Suprapubic skin (tissue), 4 donors: Measurements from ENCODE around the gene ZNF184. TPM values are rescaled to one million over a fixed set of nuclear protein-coding genes. Genes with fewer than 3 reads are reported as not detected.

ENCODE experiments used
- DNase-seq, 2 donors: peaks; one replicate each; pipeline ENCODE4 v3.0.0-alpha.2; 2019; ENCODE audit warnings: low spot score in 2 of 2
- H3K27ac ChIP-seq: fragments of 200-600 bp; sonication (generic); one replicate; pipeline ENCODE4 v1.5.1; 2019
- H3K27me3 ChIP-seq: fragments of 200-600 bp; sonication (generic); one replicate; pipeline ENCODE4 v1.5.1; 2019
- H3K36me3 ChIP-seq: fragments of 200-600 bp; sonication (generic); one replicate; pipeline ENCODE4 v1.5.1; 2019
- H3K4me1 ChIP-seq: fragments of 200-600 bp; sonication (generic); one replicate; pipeline ENCODE4 v1.5.1; 2019
- H3K4me3 ChIP-seq: fragments of 200-600 bp; sonication (generic); one replicate; pipeline ENCODE4 v1.5.1; 2019; ENCODE audit warnings: mild to moderate bottlenecking
- H3K9me3 ChIP-seq: fragments of 200-600 bp; sonication (generic); one replicate; pipeline ENCODE4 v1.5.1; 2019
- EP300 ChIP-seq: sonication (generic); formaldehyde crosslinking; IDR thresholded peaks from one replicate; pipeline ENCODE4 v1.6.1; 2017; ENCODE audit warnings: antibody characterized with exemption
- POLR2A ChIP-seq, 2 donors: fragments of 450-650 bp; IDR thresholded peaks; one replicate each; pipeline ENCODE4 v1.6.1; 2017; ENCODE audit warnings: antibody characterized with exemption in 2 of 2, mild to moderate bottlenecking in 2 of 2, moderate library complexity in 2 of 2
- POLR2AphosphoS5 ChIP-seq, 3 donors: sonication (generic); formaldehyde crosslinking; IDR thresholded peaks; one replicate each; pipeline ENCODE4 v1.6.1; 2017; ENCODE audit warnings: antibody characterized with exemption in 3 of 3
- WGBS: methylation state at CpG from one replicate; pipeline ENCODE4 v1.1.5; 2018; 5-methylcytosine and 5-hydroxymethylcytosine counted together
- total RNA-seq, 4 donors: library from RNA; depleted of rRNA; stranded (reverse); fragments of >200 nt; gene quantifications; one replicate each; pipeline ENCODE4 v1.1.0, GENCODE V29; 2016
- TF ChIP-seq, protein P1 (sequence below), 2 donors: fragments of 200-600 bp in 1 of 2; fragments of 450-650 bp in 1 of 2; sonication (generic) in 1 of 2; IDR thresholded peaks; one replicate each; pipeline ENCODE4 v1.5.1; 2016 to 2019; ENCODE audit warnings: antibody characterized with exemption in 2 of 2, mild to moderate bottlenecking in 1 of 2, moderate library complexity in 1 of 2

ZNF184 gene
- total RNA-seq, 4 donors from 2014 or later, result 6.3 to 14.2 (median 10.5) TPM

DNA sequence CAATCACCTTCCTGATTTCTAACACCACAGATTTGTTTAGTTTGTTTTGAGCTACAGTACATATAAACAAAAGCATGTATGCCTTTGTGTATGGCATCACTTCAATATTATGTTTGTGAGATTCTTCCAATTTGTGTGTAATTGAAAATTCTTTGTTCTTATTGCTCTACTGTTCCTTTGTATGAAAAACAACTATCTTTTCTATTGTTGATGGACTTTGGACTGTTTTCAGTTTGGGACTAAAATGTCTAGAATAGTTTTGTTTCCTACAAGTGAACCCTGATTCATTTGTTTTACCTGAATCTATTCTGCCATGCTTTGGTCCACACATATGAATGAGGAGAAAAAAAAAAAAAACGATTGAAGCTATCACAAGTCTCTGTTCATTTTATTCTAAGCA is 21.2 kb upstream of the ZNF184 start:
- WGBS, result 66% methylated on average over 1 of the region's 1 CpG
- no peaks in the 10 kb centered on the region for H3K9me3 ChIP-seq
- no peak overlapping the region for H3K4me3 ChIP-seq
- H3K4me1 ChIP-seq, result peaks cover 10% of the 10 kb centered on the region
- H3K27ac ChIP-seq, result no peak overlapping the region
- H3K36me3 ChIP-seq, result no peaks in the 10 kb centered on the region
- H3K27me3 ChIP-seq, result peaks cover 51% of the 10 kb centered on the region
- no peak for DNase-seq
- TF ChIP-seq, protein P1, sequence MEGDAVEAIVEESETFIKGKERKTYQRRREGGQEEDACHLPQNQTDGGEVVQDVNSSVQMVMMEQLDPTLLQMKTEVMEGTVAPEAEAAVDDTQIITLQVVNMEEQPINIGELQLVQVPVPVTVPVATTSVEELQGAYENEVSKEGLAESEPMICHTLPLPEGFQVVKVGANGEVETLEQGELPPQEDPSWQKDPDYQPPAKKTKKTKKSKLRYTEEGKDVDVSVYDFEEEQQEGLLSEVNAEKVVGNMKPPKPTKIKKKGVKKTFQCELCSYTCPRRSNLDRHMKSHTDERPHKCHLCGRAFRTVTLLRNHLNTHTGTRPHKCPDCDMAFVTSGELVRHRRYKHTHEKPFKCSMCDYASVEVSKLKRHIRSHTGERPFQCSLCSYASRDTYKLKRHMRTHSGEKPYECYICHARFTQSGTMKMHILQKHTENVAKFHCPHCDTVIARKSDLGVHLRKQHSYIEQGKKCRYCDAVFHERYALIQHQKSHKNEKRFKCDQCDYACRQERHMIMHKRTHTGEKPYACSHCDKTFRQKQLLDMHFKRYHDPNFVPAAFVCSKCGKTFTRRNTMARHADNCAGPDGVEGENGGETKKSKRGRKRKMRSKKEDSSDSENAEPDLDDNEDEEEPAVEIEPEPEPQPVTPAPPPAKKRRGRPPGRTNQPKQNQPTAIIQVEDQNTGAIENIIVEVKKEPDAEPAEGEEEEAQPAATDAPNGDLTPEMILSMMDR (IDR thresholded peaks at IDR 0.05), result no peak
- TF ChIP-seq POLR2A (IDR thresholded peaks at IDR 0.05), result no peak
- no peak for TF ChIP-seq EP300
- TF ChIP-seq POLR2AphosphoS5 (IDR thresholded peaks at IDR 0.05), result no peak

DNA sequence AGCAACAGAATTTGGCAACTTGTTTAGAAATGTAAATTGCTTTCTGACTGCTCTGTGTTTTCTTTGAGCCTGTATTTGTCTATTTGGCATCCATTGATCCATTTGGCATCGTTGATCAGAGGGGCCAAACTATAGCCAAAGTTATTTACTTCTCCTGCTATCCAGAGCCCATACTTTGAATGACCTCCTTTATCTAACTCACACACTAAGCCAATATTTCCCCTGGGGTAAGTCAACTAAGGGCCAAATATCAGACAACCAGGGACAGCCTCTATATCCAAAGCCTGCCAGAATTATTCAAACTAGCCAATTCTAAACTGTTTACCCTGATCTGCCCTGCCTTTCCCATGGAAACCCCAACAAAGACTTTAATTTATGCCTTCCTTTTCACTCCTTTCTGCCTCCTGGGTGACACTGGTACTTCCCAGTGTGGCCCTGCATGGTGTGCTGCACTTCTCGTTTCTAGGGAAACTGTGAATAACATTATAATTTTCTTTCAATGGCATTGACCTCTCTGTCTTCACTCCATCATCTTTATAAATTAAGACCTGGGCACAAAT is 19.8 kb upstream of the ZNF184 start:
- no peak for DNase-seq
- no peaks in the 10 kb centered on the region for H3K36me3 ChIP-seq
- peaks cover 10% of the 10 kb centered on the region for H3K4me1 ChIP-seq
- H3K27me3 ChIP-seq, result peaks cover 40% of the 10 kb centered on the region
- no peaks in the 10 kb centered on the region for H3K9me3 ChIP-seq
- H3K4me3 ChIP-seq, result no peak overlapping the region
- TF ChIP-seq POLR2AphosphoS5 (IDR thresholded peaks at IDR 0.05) (no peak), POLR2A (IDR thresholded peaks at IDR 0.05) (no peak), EP300 (no peak)
- TF ChIP-seq, protein P1 (IDR thresholded peaks at IDR 0.05), result no peak
- no peak overlapping the region for H3K27ac ChIP-seq
- WGBS, result 72% methylated on average over 2 of the region's 2 CpGs

DNA sequence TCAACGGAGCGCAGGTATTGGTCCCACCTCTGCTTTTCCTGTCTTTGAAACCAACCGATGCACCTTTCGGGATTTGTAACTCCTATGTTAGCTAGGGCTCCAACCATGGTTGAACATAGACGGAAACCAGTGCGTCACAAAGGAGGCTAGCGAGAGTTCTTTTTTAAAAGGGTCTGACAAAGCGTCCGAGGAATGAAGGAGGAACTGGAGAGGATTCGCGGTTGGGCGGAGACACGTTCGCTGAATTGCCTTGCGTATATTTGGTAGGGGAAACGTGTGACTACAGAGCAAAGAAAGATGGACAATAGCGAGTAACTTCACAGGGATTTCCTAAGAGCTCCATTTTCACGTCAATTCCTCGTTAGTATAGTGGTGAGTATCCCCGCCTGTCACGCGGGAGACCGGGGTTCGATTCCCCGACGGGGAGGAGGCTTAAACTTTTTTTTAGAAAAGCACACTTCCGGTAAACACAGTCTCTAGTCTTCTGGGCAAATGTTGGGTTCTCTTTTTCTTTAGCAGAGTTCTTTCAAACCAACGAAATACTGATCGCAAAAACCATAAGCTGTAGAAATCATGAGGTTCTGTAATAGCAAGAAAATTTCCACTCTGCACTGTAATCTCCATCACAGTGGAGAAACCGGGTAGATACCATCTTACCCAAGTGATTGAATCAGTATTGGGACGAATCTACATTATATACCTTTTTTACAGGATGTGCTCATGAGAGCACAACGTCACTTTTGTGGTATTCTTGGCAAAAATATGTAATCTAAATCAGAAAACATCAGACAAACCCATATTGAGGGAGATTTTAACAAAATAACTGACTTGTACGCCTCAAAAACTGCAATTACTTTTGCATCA is 6.6 kb upstream of the ZNF184 start:
- H3K36me3 ChIP-seq, result no peaks in the 10 kb centered on the region
- H3K4me1 ChIP-seq, result peaks cover 15% of the 10 kb centered on the region
- no peaks in the 10 kb centered on the region for H3K27me3 ChIP-seq
- peak in 1 of 3 donors; percentile 69 for TF ChIP-seq POLR2AphosphoS5 (IDR thresholded peaks at IDR 0.05)
- TF ChIP-seq, protein P1 (IDR thresholded peaks at IDR 0.05), result no peak
- TF ChIP-seq POLR2A (IDR thresholded peaks at IDR 0.05), result peak in 1 of 2 donors; percentile 55
- no peak for TF ChIP-seq EP300
- WGBS, result 3% methylated on average over 33 of the region's 33 CpGs
- H3K4me3 ChIP-seq, result peak overlapping the region; percentile 85
- peak; percentile 85 to 88 for DNase-seq
- no peaks in the 10 kb centered on the region for H3K9me3 ChIP-seq
- peak overlapping the region; percentile 96 for H3K27ac ChIP-seq

DNA sequence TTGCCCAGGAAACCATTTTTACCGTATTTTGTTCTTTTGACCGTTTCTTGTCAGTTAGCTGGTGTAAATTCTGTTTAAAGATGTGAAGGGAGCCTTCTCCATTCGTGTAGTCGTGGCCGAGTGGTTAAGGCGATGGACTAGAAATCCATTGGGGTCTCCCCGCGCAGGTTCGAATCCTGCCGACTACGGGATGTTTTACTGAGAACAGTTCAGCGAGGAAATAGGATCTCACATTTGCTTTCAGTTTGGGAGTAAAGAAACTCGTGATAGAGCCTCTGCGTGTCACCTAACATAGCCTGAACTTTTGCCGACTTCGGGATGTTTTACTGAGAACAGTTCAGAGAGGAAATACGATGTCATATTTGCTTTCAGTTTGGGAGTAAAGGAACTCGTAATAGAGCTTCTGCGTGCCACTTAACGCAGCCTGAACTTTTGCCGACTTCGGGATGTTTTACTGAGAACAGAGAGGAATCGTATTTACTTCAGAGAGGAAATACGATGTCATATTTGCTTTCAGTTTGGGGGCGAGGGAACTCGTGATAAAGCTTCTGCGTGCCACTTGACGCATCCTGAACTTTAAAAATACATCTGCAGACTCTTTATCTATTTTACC is 5.9 kb upstream of the ZNF184 start:
- WGBS, result 0% methylated on average over 28 of the region's 28 CpGs
- H3K36me3 ChIP-seq, result no peaks in the 10 kb centered on the region
- TF ChIP-seq POLR2AphosphoS5 (IDR thresholded peaks at IDR 0.05) (peak in 1 of 3 donors; percentile 52), EP300 (no peak), POLR2A (IDR thresholded peaks at IDR 0.05) (no peak)

DNA sequence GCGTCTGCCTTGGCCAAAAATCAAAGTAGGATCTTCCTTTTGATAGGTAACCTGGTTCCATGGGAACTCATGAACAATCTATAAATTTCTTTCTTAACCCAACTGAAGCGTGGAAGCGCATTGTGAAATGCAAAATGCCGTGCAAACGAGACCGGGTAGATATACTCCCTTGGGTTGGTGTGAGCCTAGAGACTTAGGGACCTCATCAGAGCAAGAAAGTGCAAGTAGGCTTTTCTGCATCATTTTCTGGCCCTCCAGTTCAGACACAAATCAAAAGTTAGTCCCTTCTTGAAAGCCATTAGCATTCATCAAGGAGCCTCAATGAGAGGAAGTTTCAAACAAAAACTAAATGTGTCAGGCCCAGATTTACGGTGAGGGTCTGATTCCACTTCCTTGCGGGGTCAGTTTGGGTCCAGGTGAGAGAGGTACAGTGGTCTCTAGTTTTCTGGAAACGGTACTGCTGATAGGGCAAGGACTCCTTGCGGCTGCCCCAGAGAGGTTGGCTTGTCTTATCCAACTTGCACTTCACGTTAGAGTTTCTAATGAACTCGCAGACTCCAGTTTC is 5.3 kb upstream of the ZNF184 start:
- Histone ChIP-seq H3K4me1 (peaks cover 18% of the 10 kb centered on the region), H3K4me3 (peak overlapping the region; percentile 85)
- WGBS, result 17% methylated on average over 12 of the region's 12 CpGs

More for the DNA sequence above, 5.9 kb upstream of the ZNF184 start:
- H3K27me3 ChIP-seq, result no peaks in the 10 kb centered on the region
- H3K4me1 ChIP-seq, result peaks cover 17% of the 10 kb centered on the region
- H3K9me3 ChIP-seq, result no peaks in the 10 kb centered on the region
- DNase-seq, result peak; percentile 91 to 93
- peak overlapping the region; percentile 85 for H3K4me3 ChIP-seq
- peak overlapping the region; percentile 96 for H3K27ac ChIP-seq

More for the DNA sequence above, 5.3 kb upstream of the ZNF184 start:
- DNase-seq, result no peak
- Histone ChIP-seq H3K9me3 (no peaks in the 10 kb centered on the region), H3K36me3 (no peaks in the 10 kb centered on the region), H3K27me3 (no peaks in the 10 kb centered on the region), H3K27ac (peak overlapping the region; percentile 96)
- TF ChIP-seq, protein P1 (IDR thresholded peaks at IDR 0.05), result no peak
- TF ChIP-seq POLR2A (IDR thresholded peaks at IDR 0.05) (no peak), EP300 (no peak), POLR2AphosphoS5 (IDR thresholded peaks at IDR 0.05) (no peak)
